Measurements from ENCODE around the gene SNX25.
A peak's percentile ranks its signal among the peaks of the same experiment; 100 is the strongest.
"Not testable (repeated sequence)": the region's sequence is repeated elsewhere in the genome, so short reads cannot be mapped to it uniquely, and the experiment has no call there.

Gene SNX25

GRCh38 chr4:185205073-185205472, 4.3 kb upstream of the SNX25 start:
- DNase-seq, result not testable (repeated sequence)

- no peak for DNase-seq
Measured at GRCh38 chr4:185205697-185206342, 3.6 kb upstream of the SNX25 start.

DNA sequence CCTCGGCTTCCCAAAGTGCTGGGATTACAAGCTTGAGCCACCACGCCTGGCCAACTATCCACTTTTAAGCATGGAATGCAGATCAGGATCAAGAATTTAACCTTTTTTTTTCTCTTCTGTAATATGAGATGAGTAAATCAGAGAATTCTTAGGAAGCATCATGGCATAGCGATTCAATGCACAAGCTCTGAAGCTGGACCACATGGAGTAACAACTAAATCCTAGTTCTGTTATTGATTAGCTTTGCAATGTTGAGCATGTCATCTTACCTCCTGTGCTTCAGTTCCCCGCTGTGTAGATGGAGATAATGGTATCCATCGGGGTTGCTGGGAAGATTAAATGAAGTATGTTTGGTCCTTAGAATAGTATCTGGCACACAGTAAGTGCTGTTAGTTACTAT, 1.9 kb upstream of the SNX25 start:
- DNase-seq, result no peak

- DNase-seq, result not testable (repeated sequence)
Measured at GRCh38 chr4:185209852-185210101, 379 bp downstream of the SNX25 start.

GRCh38 chr4:185210102-185210981, 944 bp downstream of the SNX25 start:
- DNase-seq, result peak; percentile 9 to 39 (median 12)

DNA sequence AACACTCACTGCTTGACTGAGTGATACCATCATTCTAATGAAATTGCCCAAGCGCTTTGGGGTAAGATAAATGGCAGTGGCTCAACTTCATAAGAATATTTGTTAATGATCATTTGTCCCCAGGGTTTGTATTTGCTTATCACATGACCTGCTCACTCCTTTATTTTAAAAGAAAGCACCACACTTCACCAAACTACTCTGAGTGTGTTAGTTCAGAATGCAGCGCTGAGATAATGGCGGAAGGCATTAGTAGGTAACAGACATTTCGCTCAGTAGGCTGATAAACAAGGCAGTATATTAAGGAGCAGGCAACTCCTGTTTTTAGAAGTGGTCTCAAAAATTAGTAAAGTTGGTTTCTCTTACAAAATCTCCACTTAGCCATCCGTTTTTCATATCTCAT, 1.6 kb downstream of the SNX25 start:
- DNase-seq, result no peak

DNA sequence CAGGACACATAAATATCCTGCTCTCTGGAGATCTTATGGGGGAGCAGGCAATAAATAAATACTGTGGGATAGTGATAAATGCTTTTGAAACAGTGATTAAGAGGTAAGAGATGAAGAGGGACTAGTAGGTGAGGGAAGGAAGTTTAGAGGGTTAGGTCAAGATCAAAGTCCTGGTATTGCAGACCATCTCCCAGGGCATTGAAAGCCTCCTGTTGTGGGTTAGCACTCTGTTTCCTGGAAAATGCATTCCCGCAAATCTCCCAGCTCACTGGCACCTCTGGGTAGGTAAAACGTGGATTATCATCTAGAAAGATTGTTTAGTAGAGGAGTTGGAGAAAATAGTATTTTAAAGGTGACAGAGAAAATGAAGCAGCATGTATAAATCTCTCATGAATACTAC, 2.2 kb downstream of the SNX25 start:
- no peak for DNase-seq

- no peak for DNase-seq
Measured at GRCh38 chr4:185212581-185212980, 3.2 kb downstream of the SNX25 start.

GRCh38 chr4:185213877-185214276, 4.5 kb downstream of the SNX25 start:
- no peak for DNase-seq

DNA sequence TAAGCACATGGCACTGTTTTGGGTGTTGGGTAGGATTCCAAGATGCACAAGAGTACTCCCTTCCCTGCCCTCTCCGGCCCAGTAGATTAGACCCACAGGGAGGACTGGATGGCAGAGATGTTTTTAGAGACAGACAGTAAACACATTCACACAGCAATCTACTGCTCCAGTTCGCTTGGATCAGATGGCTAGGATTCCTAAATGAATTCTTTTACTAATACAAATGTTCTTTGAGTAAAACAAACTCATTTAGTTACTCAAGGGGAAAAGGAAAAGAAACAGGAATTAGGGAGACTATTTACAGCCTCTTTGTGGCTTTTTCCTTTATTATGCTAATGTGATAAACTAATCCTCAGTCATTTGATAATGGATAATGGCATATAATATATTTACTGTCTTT, 5.9 kb downstream of the SNX25 start:
- DNase-seq, result no peak

GRCh38 chr4:185217408-185217975, 8.1 kb downstream of the SNX25 start:
- DNase-seq, result no peak

DNA sequence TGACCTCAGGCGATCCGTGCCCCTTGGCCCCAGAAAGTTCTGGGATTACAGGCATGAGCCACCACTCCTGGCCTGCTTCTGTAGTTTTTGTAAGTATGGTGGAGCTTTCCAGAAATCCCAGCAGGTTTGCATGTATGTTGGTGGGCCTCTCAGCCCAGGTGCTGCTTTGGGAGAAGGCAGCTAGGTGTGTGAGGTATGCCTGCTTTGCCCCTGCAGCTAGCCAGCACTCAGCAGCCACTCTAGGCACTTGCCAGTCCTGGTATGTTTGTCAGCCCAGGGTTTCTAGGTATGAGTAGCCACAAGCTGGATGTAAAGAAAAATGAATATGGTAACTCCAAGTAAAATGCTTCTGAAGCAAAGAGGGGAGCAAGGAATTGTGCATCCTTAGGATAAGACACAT, 8.9 kb downstream of the SNX25 start:
- DNase-seq, result no peak

DNA sequence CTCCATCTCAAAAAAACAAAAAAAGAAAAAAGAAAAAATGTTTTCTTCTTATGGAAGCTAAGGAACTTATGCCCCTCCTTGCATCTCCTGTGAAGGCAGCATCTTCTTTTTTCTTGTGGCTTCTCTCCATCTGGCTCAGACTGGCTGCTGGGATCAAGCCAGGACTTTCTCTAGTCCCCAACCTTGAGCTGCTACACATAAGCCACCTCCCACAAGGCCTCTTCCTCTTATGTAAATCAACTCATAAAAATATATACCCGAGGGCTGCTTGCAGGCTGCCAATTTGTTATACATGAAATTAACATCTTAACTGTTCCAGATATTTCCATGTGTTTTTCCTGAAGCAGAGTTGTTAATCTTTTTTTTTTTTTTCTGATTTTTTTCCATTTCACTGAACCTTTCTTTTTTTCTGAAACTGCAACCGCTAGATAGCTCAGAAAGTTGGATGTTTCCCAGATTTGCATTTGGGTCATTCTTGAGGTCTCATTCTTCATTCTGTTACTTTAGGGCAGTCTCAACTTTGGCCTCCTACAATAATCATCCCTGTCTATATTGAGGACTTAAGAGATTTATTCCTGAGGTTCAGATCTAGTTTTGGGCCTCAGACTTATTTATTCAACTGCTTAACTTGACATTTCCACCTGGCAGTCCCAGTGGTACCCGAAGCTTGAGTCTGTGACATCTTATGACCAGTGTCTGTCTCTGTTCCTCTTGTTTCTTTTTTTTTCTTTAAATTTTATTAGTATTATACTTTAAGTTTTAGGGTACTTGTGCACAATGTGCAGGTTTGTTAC, 10.3 kb downstream of the SNX25 start:
- DNase-seq, result no peak

DNA sequence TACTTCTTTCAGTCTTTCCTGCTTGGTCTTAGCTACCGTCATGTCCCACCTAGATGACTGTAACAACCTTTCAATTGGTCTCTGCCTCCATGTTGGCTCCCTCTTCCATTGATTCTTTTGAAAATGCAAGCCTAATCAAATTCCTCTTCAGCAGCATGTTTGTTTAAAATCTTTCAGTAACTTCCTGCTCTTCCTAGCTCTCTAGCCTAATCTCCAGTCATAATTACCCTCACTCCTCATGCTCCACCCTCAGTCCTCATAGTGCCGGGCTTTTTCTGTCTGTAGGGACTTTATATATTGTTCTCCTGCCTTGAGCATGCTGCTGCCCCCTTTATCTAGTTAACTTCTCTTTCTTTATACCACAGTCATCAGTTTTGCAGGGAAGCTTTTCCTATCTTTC, 12.1 kb downstream of the SNX25 start:
- no peak for DNase-seq

DNA sequence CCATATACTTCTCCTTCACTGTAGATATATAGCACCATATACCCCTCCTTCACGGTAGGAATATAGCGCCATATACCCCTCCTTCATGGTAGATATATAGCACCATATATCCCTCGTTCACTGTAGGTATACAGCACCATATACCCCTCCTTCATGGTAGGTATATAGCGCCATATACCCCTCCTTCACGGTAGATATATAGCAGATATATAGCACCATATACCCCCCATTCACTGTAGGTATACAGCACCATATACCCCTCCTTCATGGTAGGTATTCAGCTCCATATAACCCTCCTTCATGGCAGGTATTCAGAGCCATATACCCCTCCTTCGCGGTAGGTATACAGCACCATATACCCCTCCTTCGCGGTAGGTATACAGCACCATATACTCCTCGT, 12.5 kb downstream of the SNX25 start:
- DNase-seq, result no peak

- no peak for DNase-seq
Measured at GRCh38 chr4:185222598-185222997, 13.2 kb downstream of the SNX25 start.

GRCh38 chr4:185224597-185224996, 15.2 kb downstream of the SNX25 start:
- no peak for DNase-seq

- no peak for DNase-seq
Measured at GRCh38 chr4:185225940-185226339, 16.5 kb downstream of the SNX25 start.

GRCh38 chr4:185227131-185227551, 17.7 kb downstream of the SNX25 start:
- no peak for DNase-seq

DNA sequence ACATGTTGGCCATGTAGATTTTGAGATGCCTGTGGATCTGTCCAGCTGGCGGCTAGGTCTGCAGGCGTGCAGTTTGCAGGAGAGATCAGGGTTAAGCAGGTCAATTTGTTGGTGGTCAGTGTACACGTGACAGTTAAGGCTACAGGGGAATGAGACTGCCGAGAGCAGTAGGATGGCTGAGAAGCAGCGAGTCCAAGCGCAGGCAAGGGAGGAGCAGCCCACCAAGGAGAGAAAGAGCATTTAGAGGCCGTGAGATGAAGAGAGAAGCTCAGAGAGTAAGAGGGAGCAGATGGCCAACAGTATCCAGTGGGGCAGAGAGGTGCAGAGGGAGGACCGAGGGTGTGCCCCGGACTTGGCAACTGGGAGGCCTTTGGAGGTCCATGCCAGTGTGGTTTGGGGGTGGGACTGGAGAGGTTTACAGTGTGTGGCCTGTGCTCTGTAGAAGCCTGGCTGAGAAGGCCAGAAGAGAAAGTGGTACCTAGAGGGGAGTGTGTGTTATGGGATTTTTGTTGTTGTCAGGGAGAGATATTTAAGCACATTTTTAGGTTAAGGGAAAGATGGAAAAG, 18.4 kb downstream of the SNX25 start:
- no peak for DNase-seq

DNA sequence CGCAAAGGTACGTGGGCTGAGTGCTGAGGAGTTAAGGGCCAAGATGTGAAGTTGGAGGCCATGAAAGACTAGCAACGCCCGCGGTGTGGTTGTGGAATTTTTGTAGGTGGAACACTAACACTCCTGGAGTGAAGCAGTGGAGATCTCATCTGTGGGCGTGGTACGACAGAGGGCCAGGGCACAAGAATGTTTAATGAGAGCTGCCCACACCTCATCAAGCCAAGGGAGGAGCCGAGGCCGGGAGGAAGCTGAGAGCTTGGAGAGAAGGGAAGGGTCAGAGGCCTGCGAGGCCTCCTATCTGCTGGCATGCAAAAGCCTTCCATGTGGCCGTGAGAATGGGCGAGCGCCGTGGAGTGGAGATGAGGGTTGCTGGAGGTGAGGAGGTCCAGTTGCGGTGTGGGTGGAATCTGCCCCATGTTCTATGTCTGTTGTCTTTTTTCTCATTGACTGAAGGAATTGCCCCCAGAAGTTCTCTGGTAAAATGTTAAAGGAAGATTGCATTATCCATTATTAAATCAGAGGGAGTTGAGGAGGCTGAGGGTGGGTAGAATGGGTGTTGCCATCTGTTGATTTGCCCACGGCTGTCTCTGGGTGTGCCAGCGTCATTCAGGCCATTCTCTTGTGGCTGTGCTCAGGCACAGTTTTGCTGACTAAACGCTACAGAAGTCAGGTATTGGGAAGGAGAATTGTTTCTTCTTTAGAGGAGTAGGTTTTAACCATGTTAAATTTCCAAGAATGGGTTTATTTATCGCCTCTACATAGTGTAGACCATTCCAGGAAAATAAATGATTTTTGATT, 19.8 kb downstream of the SNX25 start:
- DNase-seq, result no peak

- no peak for DNase-seq
Measured at GRCh38 chr4:185232370-185232769, 23.0 kb downstream of the SNX25 start.

Measured in activated CD4-positive, CD25-positive, alpha-beta regulatory T cell (primary cell).